ENCODE results near the gene UNC13A.

UNC13A gene

GRCh38 chr19:17676295-17676694 lies 11.9 kb downstream of the UNC13A start:
- TF ChIP-seq CTCF (IDR thresholded peaks at IDR 0.05; ENCODE audit: borderline replicate concordance, control extremely low read depth, extremely low read depth, insufficient read depth, missing control alignments): no peak
- in situ Hi-C loops (cut with MboI; ENCODE audit: low sequenced_read_pairs, unreplicated experiment): no loop called here
- DNase-seq (ENCODE audit: low spot score): no peak

GRCh38 chr19:17673937-17674799 lies 14.0 kb downstream of the UNC13A start:
- TF ChIP-seq CTCF (IDR thresholded peaks at IDR 0.05; ENCODE audit: borderline replicate concordance, control extremely low read depth, extremely low read depth, insufficient read depth, missing control alignments): no peak
- no peak for DNase-seq (ENCODE audit: low spot score)
- in situ Hi-C loops (cut with MboI; ENCODE audit: low sequenced_read_pairs, unreplicated experiment): no loop called here

GRCh38 chr19:17671906-17672305 lies 16.2 kb downstream of the UNC13A start:
- TF ChIP-seq CTCF (IDR thresholded peaks at IDR 0.05; ENCODE audit: borderline replicate concordance, control extremely low read depth, extremely low read depth, insufficient read depth, missing control alignments): no peak
- in situ Hi-C loops (cut with MboI; ENCODE audit: low sequenced_read_pairs, unreplicated experiment): no loop called here
- DNase-seq (ENCODE audit: low spot score): no peak

GRCh38 chr19:17669419-17669818 lies 18.7 kb downstream of the UNC13A start:
- in situ Hi-C loops (cut with MboI; ENCODE audit: low sequenced_read_pairs, unreplicated experiment): no loop called here
- no peak for TF ChIP-seq CTCF (IDR thresholded peaks at IDR 0.05; ENCODE audit: borderline replicate concordance, control extremely low read depth, extremely low read depth, insufficient read depth, missing control alignments)
- DNase-seq (ENCODE audit: low spot score): no peak

GRCh38 chr19:17665058-17665457 lies 23.1 kb downstream of the UNC13A start:
- in situ Hi-C loops (cut with MboI; ENCODE audit: low sequenced_read_pairs, unreplicated experiment): no loop called here
- no peak for DNase-seq (ENCODE audit: low spot score)
- TF ChIP-seq CTCF (IDR thresholded peaks at IDR 0.05; ENCODE audit: borderline replicate concordance, control extremely low read depth, extremely low read depth, insufficient read depth, missing control alignments): no peak

GRCh38 chr19:17659996-17660395 lies 28.2 kb downstream of the UNC13A start:
- in situ Hi-C loops (cut with MboI; ENCODE audit: low sequenced_read_pairs, unreplicated experiment): no loop called here
- no peak for TF ChIP-seq CTCF (IDR thresholded peaks at IDR 0.05; ENCODE audit: borderline replicate concordance, control extremely low read depth, extremely low read depth, insufficient read depth, missing control alignments)
- DNase-seq (ENCODE audit: low spot score): no peak

Measured in GM13976 (cell line).